Measurements from ENCODE around the gene CSK.
A peak's percentile ranks its signal among the peaks of the same experiment; 100 is the strongest.

Gene CSK

GRCh38 chr15:74839526-74840395 is 57.9 kb downstream of the CSK start:
- H3K4me3 ChIP-seq (ENCODE audit: low read length), result no peak overlapping the region
- no peak for TF ChIP-seq ZNF274 (IDR thresholded peaks at IDR 0.05; ENCODE audit: low read depth, low read length)

GRCh38 chr15:74840851-74841775 is 59.2 kb downstream of the CSK start:
- no peak for TF ChIP-seq ZNF274 (IDR thresholded peaks at IDR 0.05; ENCODE audit: low read depth, low read length)
- H3K4me3 ChIP-seq (ENCODE audit: low read length), result no peak overlapping the region

- H3K4me3 ChIP-seq (ENCODE audit: low read length), result peak overlapping the region; percentile 93
- TF ChIP-seq ZNF274 (IDR thresholded peaks at IDR 0.05; ENCODE audit: low read depth, low read length), result no peak
Measured at GRCh38 chr15:74841891-74842373, 60.1 kb downstream of the CSK start.

- no peak for TF ChIP-seq ZNF274 (IDR thresholded peaks at IDR 0.05; ENCODE audit: low read depth, low read length)
- peak within 1 kb of the TSS; percentile 93 for H3K4me3 ChIP-seq (ENCODE audit: low read length)
Measured at GRCh38 chr15:74842581-74843444, 60.9 kb downstream of the CSK start, which contains the start of gene ULK3. ULK3 (minus strand) TSS chr15:74843156; CDS start chr15:74843105, 51 bp downstream.

- TF ChIP-seq ZNF274 (IDR thresholded peaks at IDR 0.05; ENCODE audit: low read depth, low read length), result no peak
Measured at GRCh38 chr15:74843445-74843828, 61.6 kb downstream of the CSK start.

GRCh38 chr15:74843891-74844299 is 62.0 kb downstream of the CSK start:
- TF ChIP-seq ZNF274 (IDR thresholded peaks at IDR 0.05; ENCODE audit: low read depth, low read length), result no peak

More at GRCh38 chr15:74843445-74843828, 61.6 kb downstream of the CSK start:
- peak overlapping the region; percentile 29; the same call in 1 of the 2 replicates for H3K4me3 ChIP-seq (ENCODE audit: low read length)

GRCh38 chr15:74844319-74845207 is 62.7 kb downstream of the CSK start:
- no peak for TF ChIP-seq ZNF274 (IDR thresholded peaks at IDR 0.05; ENCODE audit: low read depth, low read length)

More at GRCh38 chr15:74843891-74844299, 62.0 kb downstream of the CSK start:
- no peak overlapping the region for H3K4me3 ChIP-seq (ENCODE audit: low read length)

GRCh38 chr15:74845208-74845568 is 63.3 kb downstream of the CSK start:
- TF ChIP-seq ZNF274 (IDR thresholded peaks at IDR 0.05; ENCODE audit: low read depth, low read length), result no peak
- no peak overlapping the region for H3K4me3 ChIP-seq (ENCODE audit: low read length)

More at GRCh38 chr15:74844319-74845207, 62.7 kb downstream of the CSK start:
- H3K4me3 ChIP-seq (ENCODE audit: low read length), result no peak overlapping the region

- no peak overlapping the region for H3K4me3 ChIP-seq (ENCODE audit: low read length)
- no peak for TF ChIP-seq ZNF274 (IDR thresholded peaks at IDR 0.05; ENCODE audit: low read depth, low read length)
Measured at GRCh38 chr15:74845581-74845980, 63.7 kb downstream of the CSK start.

- H3K4me3 ChIP-seq (ENCODE audit: low read length), result no peak overlapping the region
- TF ChIP-seq ZNF274 (IDR thresholded peaks at IDR 0.05; ENCODE audit: low read depth, low read length), result no peak
Measured at GRCh38 chr15:74847432-74847831, 65.6 kb downstream of the CSK start.

GRCh38 chr15:74850393-74850792 is 68.5 kb downstream of the CSK start:
- H3K4me3 ChIP-seq (ENCODE audit: low read length), result no peak overlapping the region
- TF ChIP-seq ZNF274 (IDR thresholded peaks at IDR 0.05; ENCODE audit: low read depth, low read length), result no peak

GRCh38 chr15:74851960-74852359 is 70.1 kb downstream of the CSK start:
- TF ChIP-seq ZNF274 (IDR thresholded peaks at IDR 0.05; ENCODE audit: low read depth, low read length), result no peak
- no peak overlapping the region for H3K4me3 ChIP-seq (ENCODE audit: low read length)

All from GM08714 (cell line).